UCSD-AML1 (cell line): ENCODE data around the gene KRTAP10-12.

Experiments used
- DNase-seq: peaks from one replicate; lab custom pipeline; 2025; ENCODE audit not compliant: unreplicated experiment; lab: John Stamatoyannopoulos, UW

Gene KRTAP10-12

GRCh38 chr21:44697811-44698734 is 1.1 kb downstream of the KRTAP10-12 start:
- no peak for DNase-seq

GRCh38 chr21:44699502-44700001 is 2.6 kb downstream of the KRTAP10-12 start:
- DNase-seq: no peak

- no peak for DNase-seq
Measured at GRCh38 chr21:44700101-44701022, 3.4 kb downstream of the KRTAP10-12 start.

GRCh38 chr21:44701023-44701400 is 4.0 kb downstream of the KRTAP10-12 start:
- DNase-seq: no peak

GRCh38 chr21:44701541-44701940 is 4.6 kb downstream of the KRTAP10-12 start:
- DNase-seq: no peak

- no peak for DNase-seq
Measured at GRCh38 chr21:44702111-44702972, 5.4 kb downstream of the KRTAP10-12 start.

- DNase-seq: no peak
Measured at GRCh38 chr21:44702973-44703730, 6.2 kb downstream of the KRTAP10-12 start.

- DNase-seq: no peak
Measured at GRCh38 chr21:44703731-44704635, 7.0 kb downstream of the KRTAP10-12 start.

- DNase-seq: no peak
Measured at GRCh38 chr21:44704636-44705001, 7.6 kb downstream of the KRTAP10-12 start.

- DNase-seq: no peak
Measured at GRCh38 chr21:44706026-44706705, 9.2 kb downstream of the KRTAP10-12 start.

- DNase-seq: no peak
Measured at GRCh38 chr21:44706706-44707581, 10.0 kb downstream of the KRTAP10-12 start.

- DNase-seq: no peak
Measured at GRCh38 chr21:44708213-44708865, 11.4 kb downstream of the KRTAP10-12 start.

- DNase-seq: no peak
Measured at GRCh38 chr21:44708866-44709425, 12.0 kb downstream of the KRTAP10-12 start.

- DNase-seq: no peak
Measured at GRCh38 chr21:44709426-44710293, 12.7 kb downstream of the KRTAP10-12 start.

- DNase-seq: no peak
Measured at GRCh38 chr21:44710294-44710665, 13.3 kb downstream of the KRTAP10-12 start.
